ENCODE measurements around the gene USP36.

- TF ChIP-seq RAD21 (IDR thresholded peaks at IDR 0.05) = no peak
- TF ChIP-seq HNF4A (conservative IDR thresholded peaks at IDR 0.05) = no peak
- TF ChIP-seq CTCF (IDR thresholded peaks at IDR 0.05; ENCODE audit: low read depth, low read length, missing input control) = no peak
- TF ChIP-seq TAF1 (conservative IDR thresholded peaks at IDR 0.05) = no peak
- no peak for TF ChIP-seq GABPA (IDR thresholded peaks at IDR 0.05 in 1 of 2, conservative IDR thresholded peaks at IDR 0.05 in 1 of 2)
- no peak for TF ChIP-seq ATF3 (IDR thresholded peaks at IDR 0.05)
- TF ChIP-seq YY1 (IDR thresholded peaks at IDR 0.05) = no peak
- TF ChIP-seq RXRA (IDR thresholded peaks at IDR 0.05) = no peak
- TF ChIP-seq JUND (IDR thresholded peaks at IDR 0.05) = no peak
- no peak for TF ChIP-seq FOXA1 (IDR thresholded peaks at IDR 0.05)
- no peak for TF ChIP-seq SP1 (IDR thresholded peaks at IDR 0.05)
- TF ChIP-seq EGR1 (IDR thresholded peaks at IDR 0.05; ENCODE audit: low read depth in 2 of 2) = no peak
- no peak for TF ChIP-seq REST (IDR thresholded peaks at IDR 0.05)
- TF ChIP-seq MAX (IDR thresholded peaks at IDR 0.05) = no peak
Observed at GRCh38 chr17:78847052-78847451, 6.4 kb upstream of the USP36 start.
